Spleen (tissue), 11 donors: Measurements from ENCODE around the gene NSFL1C. TPM values are rescaled to one million over a fixed set of nuclear protein-coding genes. Genes with fewer than 3 reads are reported as not detected.
A peak's percentile ranks its signal among the peaks of the same experiment; 100 is the strongest.

Experiments used
- DNase-seq: peaks from one replicate; pipeline ENCODE4 v3.0.0-alpha.2; 2020
- H3K27ac ChIP-seq, 8 donors: fragments of 200-600 bp; sonication (generic) in 7 of 8; 1 replicate in 4 of 8; 2 replicates in 4 of 8; pipeline versions ENCODE4 v1.5.0 to v1.8.0; 2016 to 2021; ENCODE audit warnings: inconsistent platforms in 4 of 8, mild to moderate bottlenecking in 4 of 8, moderate library complexity in 1 of 8
- H3K27me3 ChIP-seq, 7 donors: fragments of 200-600 bp; sonication (generic) in 6 of 7; replicated peaks in 1 of 7; 1 replicate in 4 of 7; 2 replicates in 3 of 7; pipeline versions ENCODE4 v1.5.0 to v1.8.0; 2016 to 2021; ENCODE audit warnings: inconsistent platforms in 3 of 7, mild to moderate bottlenecking in 1 of 7
- H3K36me3 ChIP-seq, 6 donors: fragments of 200-600 bp; sonication (generic) in 5 of 6; 1 replicate in 4 of 6; 2 replicates in 2 of 6; pipeline versions ENCODE4 v1.5.0 to v1.8.0; 2016 to 2021; ENCODE audit warnings: inconsistent platforms in 2 of 6
- H3K4me1 ChIP-seq, 6 donors: fragments of 200-600 bp; sonication (generic) in 5 of 6; 1 replicate in 3 of 6; 2 replicates in 3 of 6; pipeline versions ENCODE4 v1.5.0 to v1.8.0; 2016 to 2021; ENCODE audit warnings: inconsistent platforms in 3 of 6
- H3K4me3 ChIP-seq, 8 donors: fragments of 200-600 bp; sonication (generic) in 7 of 8; 1 replicate in 4 of 8; 2 replicates in 4 of 8; pipeline versions ENCODE4 v1.5.0 to v1.8.0; 2016 to 2021; ENCODE audit warnings: inconsistent platforms in 4 of 8, mild to moderate bottlenecking in 4 of 8, moderate library complexity in 2 of 8
- H3K9me3 ChIP-seq, 8 donors: fragments of 200-600 bp; sonication (generic) in 7 of 8; 1 replicate in 4 of 8; 2 replicates in 4 of 8; pipeline versions ENCODE4 v1.5.0 to v1.8.0; 2016 to 2021; ENCODE audit warnings: inconsistent platforms in 4 of 8
- CTCF ChIP-seq, 11 experiments: fragments of 200-600 bp in 7 of 11; fragments of 450-650 bp in 4 of 11; sonication (generic) in 4 of 11; IDR thresholded peaks in 8 of 11; conservative IDR thresholded peaks in 3 of 11; 1 replicate in 7 of 11; 2 replicates in 4 of 11; pipeline versions ENCODE4 v1.4.0 to v1.8.0; 2016 to 2021; ENCODE audit warnings: antibody characterized with exemption in 11 of 11, inconsistent platforms in 4 of 11, mild to moderate bottlenecking in 1 of 11
- POLR2A ChIP-seq, 3 donors: fragments of 450-650 bp; IDR thresholded peaks; one replicate each; pipeline ENCODE4 v1.5.1; 2017; ENCODE audit warnings: antibody characterized with exemption in 3 of 3, mild to moderate bottlenecking in 1 of 3
- POLR2AphosphoS5 ChIP-seq, 3 donors: sonication (generic); formaldehyde crosslinking; IDR thresholded peaks; one replicate each; pipeline ENCODE4 v1.5.1; 2017; ENCODE audit warnings: antibody characterized with exemption in 3 of 3
- WGBS, 5 donors: extraction: QIAGEN DNeasy Blood & Tissue Kit in 3 of 5; methylation state at CpG; one replicate each; pipeline versions ENCODE4 v1.1.5 to v1.1.7; 2013 to 2018; 5-methylcytosine and 5-hydroxymethylcytosine counted together
- intact Hi-C: fragments of 100-400 bp; cut with DNase I; formaldehyde crosslinking; loops from one replicate; pipeline ENCODE4 v1.15.0; 2023; ENCODE audit warnings: low total_unique reads
- polyA plus RNA-seq, 3 donors: library from polyadenylated mRNA; stranded (reverse); fragments of 200-250 nt; gene quantifications; one replicate each; pipeline ENCODE4 v1.2.1, GENCODE V29; 2013
- total RNA-seq, 7 donors: library from RNA; depleted of rRNA in 3 of 7; stranded (reverse); fragments of >200 nt in 3 of 7; fragmentation: NEBNext Ultra II Directional in 4 of 7; extraction: Animal tissue kit (Norgen Biotek cat#: 25700) in 4 of 7; gene quantifications; one replicate each; pipeline versions ENCODE4 v1.1.0 to v1.2.1, GENCODE V29; 2016 to 2021
- donor health status: healthy with polysubstance abuse.
- donor health status: DM: no; HTN: no; CAD: no; lungs with moderate emphysema.
- donor health status: DM: no; HTN: no; CAD: no.
- donor health status: Bipolar disorder and iron deficiency.
- donor health status: healthy.
- donor health status: DM: no; HTN: no; CAD: no.
- donor health status: DM: yes; HTN: yes; CAD: no.

NSFL1C gene
- total and polyA plus RNA-seq, 10 donors, result 37.1 to 88.5 (median 66.3) TPM

- TF ChIP-seq CTCF (IDR thresholded peaks at IDR 0.05 in 8 of 11, conservative IDR thresholded peaks at IDR 0.05 in 3 of 11) (no peak), POLR2AphosphoS5 (IDR thresholded peaks at IDR 0.05) (no peak), POLR2A (IDR thresholded peaks at IDR 0.05) (no peak)
- peaks cover 0 to 18% (median 5%) of the 10 kb centered on the region in 6 donors for H3K36me3 ChIP-seq
- H3K27ac ChIP-seq, result peak overlapping the region in 4 of 8 donors; percentile 8 to 77 (median 71)
- DNase-seq, result no peak
- intact Hi-C loops, result no loop called here
- H3K27me3 ChIP-seq, result peaks cover 0 to 5% (median 0%) of the 10 kb centered on the region in 7 donors
- H3K4me3 ChIP-seq, result no peak overlapping the region
- peaks cover 15 to 48% (median 27%) of the 10 kb centered on the region in 6 donors for H3K4me1 ChIP-seq
- no peaks in the 10 kb centered on the region for H3K9me3 ChIP-seq
These were observed 31.3 kb downstream of the NSFL1C start for GRCh38 chr20:1435337-1435699.

DNA sequence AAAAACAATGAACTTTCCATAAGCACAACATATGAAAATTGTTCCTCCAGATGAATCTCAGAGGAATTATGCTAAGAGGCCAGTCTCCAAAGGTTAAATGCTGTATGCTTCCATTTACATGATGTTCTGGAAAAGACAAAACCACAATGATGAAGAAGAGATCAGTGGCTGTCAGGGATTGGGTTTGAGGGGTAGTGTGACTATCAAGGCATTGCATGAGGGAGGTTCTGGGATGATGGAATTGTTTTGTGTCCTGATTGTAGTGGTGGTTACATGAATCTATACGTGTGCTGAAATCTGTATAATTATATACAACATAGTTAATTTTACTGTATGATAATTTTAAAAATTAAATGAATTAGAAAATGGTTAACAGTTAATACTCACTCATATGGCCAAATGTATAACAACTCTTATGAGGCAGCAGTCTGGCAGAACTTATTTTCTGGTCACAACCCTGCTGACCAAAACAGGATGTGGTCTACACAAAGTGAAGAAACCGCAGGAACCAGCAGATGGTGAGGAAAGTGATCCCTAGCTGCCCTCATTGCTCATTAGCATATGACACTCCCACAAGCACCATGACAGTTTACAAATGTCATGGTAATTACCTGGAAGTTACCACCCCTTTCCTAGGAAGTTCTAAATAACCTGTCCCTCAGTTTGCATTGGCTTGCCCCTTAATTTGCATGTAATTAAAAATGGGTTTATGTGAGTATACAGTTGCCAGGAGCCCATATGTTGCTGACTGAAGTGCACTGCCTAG lies 31.9 kb downstream of the NSFL1C start:
- Histone ChIP-seq H3K27me3 (peaks cover 0 to 5% (median 0%) of the 10 kb centered on the region in 7 donors), H3K36me3 (peaks cover 0 to 12% (median 3%) of the 10 kb centered on the region in 6 donors), H3K9me3 (no peaks in the 10 kb centered on the region), H3K4me1 (peaks cover 15 to 48% (median 27%) of the 10 kb centered on the region in 6 donors), H3K4me3 (peak overlapping the region in 1 of 8 donors; percentile 16), H3K27ac (peak overlapping the region in 7 of 8 donors; percentile 8 to 77 (median 36))
- peak in 1 of 11 experiments; percentile 12 for TF ChIP-seq CTCF (IDR thresholded peaks at IDR 0.05 in 8 of 11, conservative IDR thresholded peaks at IDR 0.05 in 3 of 11)
- peak in 1 of 3 donors; percentile 84 for TF ChIP-seq POLR2AphosphoS5 (IDR thresholded peaks at IDR 0.05)
- no peak for TF ChIP-seq POLR2A (IDR thresholded peaks at IDR 0.05)
- 14 to 28% (median 16%) methylated on average over 2 of the region's 2 CpGs for WGBS, 5 donors
- no peak for DNase-seq
- intact Hi-C loops, result no loop called here

- Histone ChIP-seq H3K9me3 (no peaks in the 10 kb centered on the region), H3K36me3 (no peaks in the 10 kb centered on the region), H3K27me3 (peaks cover 0 to 10% (median 0%) of the 10 kb centered on the region in 7 donors), H3K4me1 (peaks cover 12 to 26% (median 19%) of the 10 kb centered on the region in 6 donors), H3K27ac (no peak overlapping the region), H3K4me3 (no peak overlapping the region)
- WGBS, 5 donors, result 29 to 58% (median 43%) methylated on average over 1 of the region's 1 CpG
- TF ChIP-seq POLR2A (IDR thresholded peaks at IDR 0.05), result no peak
- TF ChIP-seq POLR2AphosphoS5 (IDR thresholded peaks at IDR 0.05), result no peak
- no peak for TF ChIP-seq CTCF (IDR thresholded peaks at IDR 0.05 in 8 of 11, conservative IDR thresholded peaks at IDR 0.05 in 3 of 11)
- intact Hi-C loops, result no loop called here
- DNase-seq, result no peak
These were observed 35.5 kb downstream of the NSFL1C start for GRCh38 chr20:1431158-1431557.

GRCh38 chr20:1430004-1430451 lies 36.6 kb downstream of the NSFL1C start:
- TF ChIP-seq POLR2AphosphoS5 (IDR thresholded peaks at IDR 0.05) (no peak), POLR2A (IDR thresholded peaks at IDR 0.05) (no peak), CTCF (IDR thresholded peaks at IDR 0.05 in 8 of 11, conservative IDR thresholded peaks at IDR 0.05 in 3 of 11) (no peak)
- H3K36me3 ChIP-seq, result no peaks in the 10 kb centered on the region
- H3K27me3 ChIP-seq, result peaks cover 0 to 10% (median 0%) of the 10 kb centered on the region in 7 donors
- peaks cover 8 to 15% (median 12%) of the 10 kb centered on the region in 6 donors for H3K4me1 ChIP-seq
- no peak overlapping the region for H3K27ac ChIP-seq
- H3K9me3 ChIP-seq, result no peaks in the 10 kb centered on the region
- no peak for DNase-seq
- no peak overlapping the region for H3K4me3 ChIP-seq
- WGBS, 5 donors, result 84 to 94% (median 90%) methylated on average over 1 of the region's 1 CpG
- intact Hi-C loops, result no loop called here
